ENCODE measurements around the gene PPP1R16B.

PPP1R16B gene

GRCh38 chr20:38827770-38828281, 22.3 kb downstream of the PPP1R16B start:
- no peak for DNase-seq (ENCODE audit: low read depth)

GRCh38 chr20:38828514-38829295, 23.2 kb downstream of the PPP1R16B start:
- DNase-seq (ENCODE audit: low read depth) = no peak

- DNase-seq (ENCODE audit: low read depth) = no peak
Measured at GRCh38 chr20:38829296-38829875, 23.9 kb downstream of the PPP1R16B start.

GRCh38 chr20:38830356-38830755, 24.9 kb downstream of the PPP1R16B start:
- no peak for DNase-seq (ENCODE audit: low read depth)

- no peak for DNase-seq (ENCODE audit: low read depth)
Measured at GRCh38 chr20:38831049-38831691, 25.7 kb downstream of the PPP1R16B start.

- DNase-seq (ENCODE audit: low read depth) = no peak
Measured at GRCh38 chr20:38831995-38832620, 26.6 kb downstream of the PPP1R16B start.

GRCh38 chr20:38833154-38833856, 27.8 kb downstream of the PPP1R16B start:
- no peak for DNase-seq (ENCODE audit: low read depth)

- DNase-seq (ENCODE audit: low read depth) = no peak
Measured at GRCh38 chr20:38833857-38834164, 28.3 kb downstream of the PPP1R16B start.

GRCh38 chr20:38834868-38835267, 29.4 kb downstream of the PPP1R16B start:
- DNase-seq (ENCODE audit: low read depth) = no peak

- no peak for DNase-seq (ENCODE audit: low read depth)
Measured at GRCh38 chr20:38835792-38836191, 30.3 kb downstream of the PPP1R16B start.

- DNase-seq (ENCODE audit: low read depth) = no peak
Measured at GRCh38 chr20:38836991-38837390, 31.5 kb downstream of the PPP1R16B start.

GRCh38 chr20:38838326-38838725, 32.8 kb downstream of the PPP1R16B start:
- DNase-seq (ENCODE audit: low read depth) = no peak

GRCh38 chr20:38839563-38839962, 34.1 kb downstream of the PPP1R16B start:
- DNase-seq (ENCODE audit: low read depth) = no peak

- DNase-seq (ENCODE audit: low read depth) = no peak
Measured at GRCh38 chr20:38840053-38840893, 34.8 kb downstream of the PPP1R16B start.

- DNase-seq (ENCODE audit: low read depth) = no peak
Measured at GRCh38 chr20:38840894-38841470, 35.5 kb downstream of the PPP1R16B start.

- no peak for DNase-seq (ENCODE audit: low read depth)
Measured at GRCh38 chr20:38841570-38841969, 36.1 kb downstream of the PPP1R16B start.

- no peak for DNase-seq (ENCODE audit: low read depth)
Measured at GRCh38 chr20:38842026-38842425, 36.5 kb downstream of the PPP1R16B start.

- no peak for DNase-seq (ENCODE audit: low read depth)
Measured at GRCh38 chr20:38842558-38842981, 37.1 kb downstream of the PPP1R16B start.

GRCh38 chr20:38843346-38843745, 37.8 kb downstream of the PPP1R16B start:
- no peak for DNase-seq (ENCODE audit: low read depth)

- no peak for DNase-seq (ENCODE audit: low read depth)
Measured at GRCh38 chr20:38844963-38845362, 39.5 kb downstream of the PPP1R16B start.

GRCh38 chr20:38847840-38848239, 42.3 kb downstream of the PPP1R16B start:
- DNase-seq (ENCODE audit: low read depth) = no peak
